ENCODE data around the gene STXBP5L. TPM values are rescaled to one million over a fixed set of nuclear protein-coding genes. Genes with fewer than 3 reads are reported as not detected.
"Not testable (repeated sequence)": the region's sequence is repeated elsewhere in the genome, so short reads cannot be mapped to it uniquely, and the experiment has no call there.

The STXBP5L gene
- total RNA-seq, 1 experiment from 2014 or later: not detected

DNA sequence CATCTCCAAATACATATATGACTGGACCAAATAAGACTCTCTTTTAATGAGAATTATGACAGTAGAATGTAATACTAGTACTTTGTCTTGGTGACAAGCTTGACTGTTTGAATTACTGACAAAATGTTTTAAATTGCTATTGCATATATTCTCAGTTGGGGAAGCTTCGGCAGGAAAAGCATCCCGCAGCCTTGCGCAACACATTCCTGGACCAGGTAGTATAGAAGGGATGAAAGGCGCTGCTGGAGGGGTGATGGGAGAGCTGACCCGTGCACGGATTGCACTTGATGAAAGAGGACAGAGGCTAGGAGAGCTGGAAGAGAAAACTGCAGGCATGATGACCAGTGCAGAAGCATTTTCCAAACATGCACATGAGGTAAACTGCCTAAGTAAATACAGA, 510.2 kb downstream of the STXBP5L start:
- H3K4me1 ChIP-seq (ENCODE audit: low read length): no peaks in the 10 kb centered on the region
- no peaks in the 10 kb centered on the region for H3K9me3 ChIP-seq (ENCODE audit: low read length)
- H3K79me2 ChIP-seq (ENCODE audit: low read length): no peaks in the 10 kb centered on the region
- no peak overlapping the region for H3K9ac ChIP-seq (ENCODE audit: low read length)
- H3K36me3 ChIP-seq (ENCODE audit: insufficient read depth, low read length): no peaks in the 10 kb centered on the region
- no peak overlapping the region for H3K4me3 ChIP-seq (ENCODE audit: low read length)
- H3K27me3 ChIP-seq (ENCODE audit: low read length): no peaks in the 10 kb centered on the region
- DNase-seq: no peak
- no peaks in the 10 kb centered on the region for H3K9me2 ChIP-seq (replicated peaks; ENCODE audit: insufficient read depth, low read length)
- no peak overlapping the region for H3K27ac ChIP-seq (ENCODE audit: low read length)
- no peak overlapping the region for H3K4me2 ChIP-seq (ENCODE audit: low read depth, low read length, poor library complexity, severe bottlenecking)
- no peaks in the 10 kb centered on the region for H4K20me1 ChIP-seq (ENCODE audit: insufficient read depth, low read depth, low read length)
- H2AFZ ChIP-seq (ENCODE audit: low read length): no peak overlapping the region

DNA sequence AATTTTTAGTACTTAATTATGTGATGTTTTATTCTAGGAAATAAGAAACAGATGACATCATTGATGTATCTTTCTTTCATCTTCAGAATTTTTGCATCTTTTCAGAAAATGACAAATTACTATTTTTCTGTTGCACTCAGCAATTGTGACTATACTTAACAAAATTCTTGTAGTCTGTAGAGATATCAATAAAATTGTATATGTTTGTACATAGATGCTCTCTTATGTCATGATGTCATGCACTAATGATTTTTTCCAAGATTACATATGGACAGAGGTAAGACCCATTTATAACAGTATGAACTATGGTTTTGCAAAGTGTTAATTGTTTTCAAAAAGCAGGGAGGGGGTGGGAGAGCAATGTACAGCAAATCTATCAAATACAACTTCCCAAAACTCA, 516.5 kb downstream of the STXBP5L start:
- peaks cover 15% of the 10 kb centered on the region for H3K36me3 ChIP-seq (ENCODE audit: insufficient read depth, low read length)
- no peaks in the 10 kb centered on the region for H3K27me3 ChIP-seq (ENCODE audit: low read length)
- no peaks in the 10 kb centered on the region for H4K20me1 ChIP-seq (ENCODE audit: insufficient read depth, low read depth, low read length)
- H2AFZ ChIP-seq (ENCODE audit: low read length): no peak overlapping the region
- no peak overlapping the region for H3K9ac ChIP-seq (ENCODE audit: low read length)
- no peaks in the 10 kb centered on the region for H3K79me2 ChIP-seq (ENCODE audit: low read length)
- no peak overlapping the region for H3K4me3 ChIP-seq (ENCODE audit: low read length)
- no peaks in the 10 kb centered on the region for H3K4me1 ChIP-seq (ENCODE audit: low read length)
- H3K9me3 ChIP-seq (ENCODE audit: low read length): no peaks in the 10 kb centered on the region
- no peaks in the 10 kb centered on the region for H3K9me2 ChIP-seq (replicated peaks; ENCODE audit: insufficient read depth, low read length)
- DNase-seq: no peak
- H3K4me2 ChIP-seq (ENCODE audit: low read depth, low read length, poor library complexity, severe bottlenecking): no peak overlapping the region
- H3K27ac ChIP-seq (ENCODE audit: low read length): no peak overlapping the region

DNA sequence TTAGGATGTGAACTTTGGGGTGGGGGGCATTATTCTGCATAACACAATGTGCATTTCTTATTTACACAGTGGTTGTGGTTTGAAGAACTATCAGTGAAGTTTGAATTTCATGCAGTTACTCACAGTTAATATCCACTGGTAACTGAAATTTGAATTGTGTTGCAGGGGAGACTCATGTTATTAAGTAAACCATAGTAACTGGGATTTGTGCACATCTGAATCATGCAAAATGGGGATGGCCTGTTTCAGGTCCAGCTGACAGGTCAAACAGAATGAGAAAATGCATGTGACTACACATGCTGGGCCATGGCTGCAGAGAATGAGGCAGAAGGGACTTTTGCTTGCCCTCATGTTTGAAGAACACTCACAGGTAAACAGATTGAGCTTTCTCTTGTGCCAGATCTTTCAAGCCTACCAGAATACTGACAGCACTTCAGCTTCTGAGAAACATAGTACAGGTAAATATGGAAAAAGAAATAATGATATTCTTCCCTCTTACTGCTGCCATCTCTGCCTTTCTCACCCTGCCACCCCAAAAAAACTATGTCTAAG, 522.7 kb downstream of the STXBP5L start:
- Histone ChIP-seq H3K9me2 (replicated peaks; ENCODE audit: insufficient read depth, low read length) (no peaks in the 10 kb centered on the region), H3K27me3 (ENCODE audit: low read length) (no peaks in the 10 kb centered on the region), H3K9ac (ENCODE audit: low read length) (no peak overlapping the region), H3K4me3 (ENCODE audit: low read length) (no peak overlapping the region), H3K9me3 (ENCODE audit: low read length) (no peaks in the 10 kb centered on the region), H4K20me1 (ENCODE audit: insufficient read depth, low read depth, low read length) (no peaks in the 10 kb centered on the region), H3K4me1 (ENCODE audit: low read length) (no peaks in the 10 kb centered on the region), H2AFZ (ENCODE audit: low read length) (no peak overlapping the region), H3K79me2 (ENCODE audit: low read length) (no peaks in the 10 kb centered on the region), H3K36me3 (ENCODE audit: insufficient read depth, low read length) (peaks cover 37% of the 10 kb centered on the region; the same call in 1 of the 2 replicates), H3K27ac (ENCODE audit: low read length) (no peak overlapping the region), H3K4me2 (ENCODE audit: low read depth, low read length, poor library complexity, severe bottlenecking) (no peak overlapping the region)
- no peak for DNase-seq

DNA sequence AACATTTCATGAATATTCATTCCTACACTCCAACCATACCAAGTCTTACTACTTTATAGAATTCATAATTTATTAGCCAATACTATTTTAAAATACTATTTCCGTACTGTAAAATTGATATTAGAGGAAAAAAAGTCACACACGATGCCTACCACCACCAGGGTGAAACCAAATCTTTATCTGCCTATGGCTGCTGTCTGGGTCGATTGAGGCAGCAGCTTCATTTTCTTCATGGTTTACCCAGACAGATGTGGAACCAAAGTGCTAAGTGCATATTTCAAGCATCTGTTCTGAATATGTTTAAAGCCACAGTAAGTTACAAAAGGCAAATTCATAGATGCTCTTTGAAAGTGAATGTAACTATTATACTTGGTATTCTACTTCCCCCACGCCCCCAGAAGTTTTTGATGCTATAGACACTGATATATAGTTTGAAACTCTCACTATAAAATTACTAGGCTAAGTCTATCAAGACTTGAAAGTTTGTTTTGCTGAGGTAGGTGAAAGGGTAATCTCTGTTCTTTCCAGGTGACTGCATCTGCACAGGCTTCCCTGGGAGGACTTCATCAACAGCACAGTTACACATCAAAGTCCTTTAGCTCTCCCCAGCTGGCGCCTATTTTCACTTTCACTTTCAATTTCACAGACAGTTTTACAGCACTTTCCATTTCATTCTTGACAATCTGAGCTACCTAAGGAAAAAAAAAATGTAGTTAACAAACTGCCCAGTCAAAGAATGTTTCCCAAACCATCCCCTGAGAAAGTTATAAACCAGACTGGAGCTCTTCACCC, 523.9 kb downstream of the STXBP5L start:
- Histone ChIP-seq H3K9me2 (replicated peaks; ENCODE audit: insufficient read depth, low read length) (no peaks in the 10 kb centered on the region), H3K27ac (ENCODE audit: low read length) (no peak overlapping the region), H3K36me3 (ENCODE audit: insufficient read depth, low read length) (peaks cover 37% of the 10 kb centered on the region; the same call in 1 of the 2 replicates), H3K9ac (ENCODE audit: low read length) (no peak overlapping the region), H3K27me3 (ENCODE audit: low read length) (no peaks in the 10 kb centered on the region), H3K79me2 (ENCODE audit: low read length) (no peaks in the 10 kb centered on the region), H3K9me3 (ENCODE audit: low read length) (no peaks in the 10 kb centered on the region), H3K4me3 (ENCODE audit: low read length) (no peak overlapping the region), H3K4me1 (ENCODE audit: low read length) (no peaks in the 10 kb centered on the region), H3K4me2 (ENCODE audit: low read depth, low read length, poor library complexity, severe bottlenecking) (no peak overlapping the region), H2AFZ (ENCODE audit: low read length) (no peak overlapping the region), H4K20me1 (ENCODE audit: insufficient read depth, low read depth, low read length) (no peaks in the 10 kb centered on the region)
- DNase-seq: no peak

DNA sequence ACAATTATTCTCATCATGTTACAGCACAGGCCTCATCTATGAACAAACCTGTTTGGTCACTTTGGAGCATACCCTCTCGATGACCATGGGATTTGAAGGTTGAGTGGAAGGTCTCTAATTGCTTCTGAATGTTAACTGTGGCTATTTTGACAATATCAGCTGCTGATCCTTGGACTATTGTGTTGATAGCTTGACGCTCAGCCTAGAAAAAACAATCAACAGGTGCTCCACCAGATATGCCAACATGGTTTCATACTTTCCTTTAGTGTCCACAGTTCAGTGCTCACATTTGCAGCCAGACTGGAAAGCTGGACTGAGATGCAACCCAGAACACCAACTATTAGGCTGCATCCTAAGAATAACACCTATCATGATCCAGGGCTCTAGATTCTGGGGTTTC, 528.1 kb downstream of the STXBP5L start:
- Histone ChIP-seq H3K79me2 (ENCODE audit: low read length) (no peaks in the 10 kb centered on the region), H4K20me1 (ENCODE audit: insufficient read depth, low read depth, low read length) (no peaks in the 10 kb centered on the region), H3K36me3 (ENCODE audit: insufficient read depth, low read length) (peaks cover 25% of the 10 kb centered on the region; the same call in 1 of the 2 replicates), H3K9me3 (ENCODE audit: low read length) (no peaks in the 10 kb centered on the region), H3K27me3 (ENCODE audit: low read length) (no peaks in the 10 kb centered on the region), H3K27ac (ENCODE audit: low read length) (no peak overlapping the region), H3K4me1 (ENCODE audit: low read length) (no peaks in the 10 kb centered on the region), H3K4me2 (ENCODE audit: low read depth, low read length, poor library complexity, severe bottlenecking) (no peak overlapping the region), H3K9ac (ENCODE audit: low read length) (no peak overlapping the region), H2AFZ (ENCODE audit: low read length) (no peak overlapping the region), H3K4me3 (ENCODE audit: low read length) (no peak overlapping the region), H3K9me2 (replicated peaks; ENCODE audit: insufficient read depth, low read length) (no peaks in the 10 kb centered on the region)
- DNase-seq: no peak

DNA sequence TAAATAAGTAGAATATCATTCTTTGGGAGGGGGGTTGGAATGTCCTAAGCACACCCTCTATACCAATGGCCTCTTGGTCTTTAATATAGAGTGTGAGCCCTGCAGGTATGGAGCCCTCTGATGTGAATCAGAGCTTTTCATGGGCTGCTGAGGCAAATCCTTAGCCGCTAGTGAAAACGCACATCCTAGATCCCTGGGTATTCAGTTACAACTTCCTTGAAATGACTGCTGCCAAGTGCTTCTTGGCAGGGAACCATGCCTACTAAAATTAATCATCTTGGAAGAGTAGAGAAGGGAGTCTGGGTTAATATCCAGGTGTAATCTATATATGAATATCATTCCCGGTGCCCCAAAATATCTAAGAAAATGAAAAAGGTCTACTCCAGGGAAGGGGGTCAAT, 528.6 kb downstream of the STXBP5L start:
- H4K20me1 ChIP-seq (ENCODE audit: insufficient read depth, low read depth, low read length): no peaks in the 10 kb centered on the region

DNA sequence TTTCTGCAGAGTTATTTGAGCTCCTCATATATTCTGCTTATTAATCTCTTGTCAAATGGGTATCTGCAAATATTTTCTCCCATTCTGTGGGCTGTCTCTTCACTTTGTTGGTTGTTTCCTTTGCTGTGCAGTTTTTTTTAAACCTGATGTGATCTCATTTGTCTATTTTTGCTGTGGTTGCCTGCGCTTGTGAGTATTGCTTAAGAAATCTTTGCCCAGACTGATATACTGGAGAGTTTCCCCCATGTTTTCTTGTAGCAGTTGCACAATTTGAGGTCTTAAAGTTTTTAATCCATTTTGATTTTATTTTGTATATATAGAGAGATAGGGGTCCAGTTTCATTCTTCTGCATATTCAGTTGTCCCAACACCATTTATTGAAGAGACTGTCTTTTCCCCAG, 535.5 kb downstream of the STXBP5L start:
- Histone ChIP-seq H3K4me3 (ENCODE audit: low read length) (no peak overlapping the region), H3K4me2 (ENCODE audit: low read depth, low read length, poor library complexity, severe bottlenecking) (no peak overlapping the region), H3K27ac (ENCODE audit: low read length) (no peak overlapping the region), H3K4me1 (ENCODE audit: low read length) (no peaks in the 10 kb centered on the region), H4K20me1 (ENCODE audit: insufficient read depth, low read depth, low read length) (no peaks in the 10 kb centered on the region), H3K36me3 (ENCODE audit: insufficient read depth, low read length) (peaks cover 25% of the 10 kb centered on the region), H3K79me2 (ENCODE audit: low read length) (no peaks in the 10 kb centered on the region), H3K9ac (ENCODE audit: low read length) (no peak overlapping the region), H3K27me3 (ENCODE audit: low read length) (no peaks in the 10 kb centered on the region), H3K9me3 (ENCODE audit: low read length) (no peaks in the 10 kb centered on the region), H3K9me2 (replicated peaks; ENCODE audit: insufficient read depth, low read length) (no peaks in the 10 kb centered on the region), H2AFZ (ENCODE audit: low read length) (no peak overlapping the region)
- no peak for DNase-seq

More for the DNA sequence above, 528.6 kb downstream of the STXBP5L start:
- Histone ChIP-seq H3K36me3 (ENCODE audit: insufficient read depth, low read length) (peaks cover 20% of the 10 kb centered on the region; the same call in 1 of the 2 replicates), H3K4me1 (ENCODE audit: low read length) (no peaks in the 10 kb centered on the region), H3K4me3 (ENCODE audit: low read length) (no peak overlapping the region), H3K27ac (ENCODE audit: low read length) (no peak overlapping the region), H3K27me3 (ENCODE audit: low read length) (no peaks in the 10 kb centered on the region), H3K9ac (ENCODE audit: low read length) (no peak overlapping the region), H3K9me2 (replicated peaks; ENCODE audit: insufficient read depth, low read length) (no peaks in the 10 kb centered on the region), H3K79me2 (ENCODE audit: low read length) (no peaks in the 10 kb centered on the region), H3K4me2 (ENCODE audit: low read depth, low read length, poor library complexity, severe bottlenecking) (no peak overlapping the region), H2AFZ (ENCODE audit: low read length) (no peak overlapping the region), H3K9me3 (ENCODE audit: low read length) (no peaks in the 10 kb centered on the region)
- DNase-seq: no peak

DNA sequence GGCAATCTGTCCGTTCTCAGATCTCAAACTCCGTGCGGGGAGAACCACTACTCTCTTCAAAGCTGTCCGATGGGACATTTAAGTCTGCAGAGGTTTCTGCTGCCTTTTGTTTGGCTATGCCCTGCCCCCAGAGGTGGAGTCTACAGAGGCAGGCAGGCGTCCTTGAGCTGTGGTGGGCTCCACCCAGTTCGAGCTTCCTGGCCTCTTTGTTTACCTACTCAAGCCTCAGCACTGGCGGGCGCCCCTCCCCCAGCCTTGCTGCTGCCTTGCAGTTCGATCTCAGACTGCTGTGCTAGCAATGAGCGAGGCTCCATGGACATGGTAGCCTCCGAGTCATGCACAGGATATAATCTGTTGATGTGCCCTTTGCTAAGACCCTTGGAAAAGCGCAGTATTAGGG, 543.7 kb downstream of the STXBP5L start:
- H3K36me3 ChIP-seq (ENCODE audit: insufficient read depth, low read length): peaks cover 31% of the 10 kb centered on the region
- H3K4me2 ChIP-seq (ENCODE audit: low read depth, low read length, poor library complexity, severe bottlenecking); H4K20me1 ChIP-seq (ENCODE audit: insufficient read depth, low read depth, low read length); H2AFZ ChIP-seq (ENCODE audit: low read length); H3K9me3 ChIP-seq (ENCODE audit: low read length); H3K4me3 ChIP-seq (ENCODE audit: low read length); H3K79me2 ChIP-seq (ENCODE audit: low read length); H3K27me3 ChIP-seq (ENCODE audit: low read length); H3K9ac ChIP-seq (ENCODE audit: low read length); DNase-seq; H3K9me2 ChIP-seq (replicated peaks; ENCODE audit: insufficient read depth, low read length); H3K4me1 ChIP-seq (ENCODE audit: low read length); H3K27ac ChIP-seq (ENCODE audit: low read length): not testable (repeated sequence)

Data from Karpas-422 (cell line).